GM19455 (cell line): ENCODE data around the gene KHDC4.

Source experiments
- ATAC-seq: cut with Tn5 transposase; IDR thresholded peaks from one replicate; pipeline ENCODE4 v1.9.1; 2021; ENCODE audit not compliant: unreplicated experiment

The KHDC4 gene

GRCh38 chr1:155877945-155878344 lies 56.3 kb downstream of the KHDC4 start:
- ATAC-seq, result no peak

- ATAC-seq, result no peak
Measured at GRCh38 chr1:155873860-155874259, 60.4 kb downstream of the KHDC4 start.

- ATAC-seq, result no peak
Measured at GRCh38 chr1:155872527-155872926, 61.7 kb downstream of the KHDC4 start.

GRCh38 chr1:155871390-155871789 lies 62.8 kb downstream of the KHDC4 start:
- ATAC-seq, result no peak

GRCh38 chr1:155867766-155868165 lies 66.4 kb downstream of the KHDC4 start:
- no peak for ATAC-seq

GRCh38 chr1:155864393-155864792 lies 69.8 kb downstream of the KHDC4 start:
- no peak for ATAC-seq
